NB4 (cell line): ENCODE results near the gene TRERF1.
"Not testable (repeated sequence)": the region's sequence is repeated elsewhere in the genome, so short reads cannot be mapped to it uniquely, and the experiment has no call there.

Source experiments
- DNase-seq: peaks from one replicate; pipeline ENCODE4 v3.0.0; 2010; ENCODE audit warnings: low read depth
- H3K4me3 ChIP-seq: one replicate; pipeline ENCODE4 v1.5.1; 2011; ENCODE audit warnings: mild to moderate bottlenecking, low read depth, low read length, moderate library complexity
- CTCF ChIP-seq: IDR thresholded peaks from one replicate; pipeline ENCODE4 v1.5.1; 2012; ENCODE audit warnings: low read depth, low read length
- MAX ChIP-seq: IDR thresholded peaks from 2 replicates; pipeline ENCODE4 v1.6.1; 2011; ENCODE audit warnings: low read depth, low read length
- MYC ChIP-seq: IDR thresholded peaks from 2 replicates; pipeline ENCODE4 v1.6.1; 2011; ENCODE audit warnings: low read depth, low read length
- POLR2A ChIP-seq: IDR thresholded peaks from 2 replicates; pipeline ENCODE4 v1.6.1; 2011; ENCODE audit warnings: mild to moderate bottlenecking; ENCODE audit not compliant: insufficient read length; ENCODE audit errors: extremely low read depth

The TRERF1 gene

GRCh38 chr6:42220807-42221206 lies 230.9 kb downstream of the TRERF1 start:
- H3K4me3 ChIP-seq: no peak overlapping the region
- no peak for TF ChIP-seq MAX
- TF ChIP-seq POLR2A: no peak
- no peak for TF ChIP-seq CTCF
- no peak for TF ChIP-seq MYC
- DNase-seq: no peak

DNA sequence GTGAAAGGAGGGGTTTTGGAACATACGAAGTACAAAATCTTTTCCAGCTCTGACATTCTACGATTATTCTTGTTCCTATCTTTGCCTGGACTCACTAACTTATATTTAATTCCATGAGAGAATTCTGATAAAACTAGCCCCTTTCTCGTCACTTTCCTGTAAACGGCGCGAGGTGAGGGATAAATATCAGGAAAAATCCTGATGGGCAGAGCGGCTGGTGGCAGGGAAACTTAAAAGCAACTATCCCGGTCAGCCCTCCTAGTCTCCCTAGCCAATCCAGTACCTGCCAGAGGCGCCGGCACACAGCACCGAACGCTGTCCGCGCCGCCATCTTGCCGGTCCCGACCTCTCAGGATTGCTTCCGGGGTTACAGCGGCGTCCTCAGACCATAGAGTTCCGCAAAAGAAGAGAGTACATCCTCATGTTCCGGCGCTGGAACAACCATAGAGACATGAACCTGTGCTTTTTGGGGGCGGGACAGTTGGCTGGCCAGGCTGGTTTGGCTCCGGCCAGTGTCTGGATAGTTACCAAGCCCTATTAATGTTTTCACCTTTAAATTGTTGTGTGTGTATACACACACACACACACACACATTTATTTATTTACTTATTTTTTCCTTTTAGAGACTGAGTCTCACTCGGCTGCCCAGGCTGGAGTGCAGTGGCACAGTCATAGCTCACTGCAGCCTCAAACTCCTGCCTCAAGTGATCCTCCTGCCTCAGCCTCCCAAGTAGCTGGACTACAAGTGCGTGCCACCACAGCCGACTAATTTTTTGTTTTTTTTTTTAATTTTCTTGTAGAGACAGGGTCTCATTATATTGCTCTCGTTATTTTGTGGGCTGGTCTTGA lies 234.0 kb downstream of the TRERF1 start, which contains the start of gene MRPS10:
Gene MRPS10 (minus strand): TSS at position 343 of the 849 bp plus-strand sequence. CDS start 12 bp downstream, at position 331.
- TF ChIP-seq POLR2A (peak; percentile 69), MYC (peak; percentile 24; the same call in 1 of the 2 replicates), CTCF (no peak), MAX (peak; percentile 54; the same call in 1 of the 2 replicates)
- H3K4me3 ChIP-seq: peak within 1 kb of the TSS; percentile 97
- peak; percentile 97 for DNase-seq

GRCh38 chr6:42217157-42217518 lies 234.6 kb downstream of the TRERF1 start:
- TF ChIP-seq CTCF: no peak
- TF ChIP-seq MYC: no peak
- peak; percentile 34 for DNase-seq
- H3K4me3 ChIP-seq: peak overlapping the region; percentile 97

DNA sequence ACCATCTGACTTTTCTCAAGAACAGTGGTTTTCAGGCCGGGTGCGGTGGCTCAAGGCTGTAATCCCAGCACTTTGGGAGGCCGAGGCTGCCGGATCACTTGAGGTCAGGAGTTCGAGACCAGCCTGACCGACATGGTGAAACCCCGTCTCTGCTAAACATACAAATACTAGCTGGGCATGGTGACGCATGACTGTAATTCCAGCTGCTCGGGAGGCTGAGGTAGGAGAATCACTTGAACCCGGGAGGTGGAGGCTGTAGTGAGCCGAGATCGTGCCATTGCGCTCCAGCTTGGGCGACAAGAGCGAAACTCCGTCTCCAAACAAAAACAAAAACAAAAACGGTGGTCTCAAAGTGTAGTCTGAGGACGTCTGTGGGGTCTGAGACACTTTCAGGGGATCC lies 235.2 kb downstream of the TRERF1 start:
- H3K4me3 ChIP-seq: peak overlapping the region; percentile 97
- DNase-seq: not testable (repeated sequence)

DNA sequence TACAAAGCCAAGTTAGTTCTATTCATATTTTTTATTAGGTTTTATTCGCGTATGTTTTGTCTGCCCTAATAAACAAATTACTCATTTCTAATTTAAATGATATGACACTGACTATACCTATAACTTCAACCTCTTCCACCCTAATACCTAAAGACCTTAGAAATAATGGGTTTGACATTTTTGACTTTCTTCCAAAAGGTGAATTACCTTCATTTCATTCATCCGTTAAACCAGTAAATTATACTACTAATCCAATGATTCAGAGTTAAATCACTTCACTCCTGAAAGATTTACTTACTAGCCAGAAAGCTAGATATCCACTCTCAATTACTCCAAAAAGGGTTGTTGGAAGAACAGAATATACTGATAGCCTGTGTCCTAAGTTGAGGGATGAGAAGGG lies 239.3 kb downstream of the TRERF1 start:
- no peak for DNase-seq
- TF ChIP-seq POLR2A: no peak
- TF ChIP-seq CTCF: no peak
- TF ChIP-seq MYC: no peak
- no peak for TF ChIP-seq MAX
- H3K4me3 ChIP-seq: no peak overlapping the region

GRCh38 chr6:42211726-42212125 lies 240.0 kb downstream of the TRERF1 start:
- TF ChIP-seq POLR2A: no peak
- no peak for TF ChIP-seq CTCF
- TF ChIP-seq MYC: no peak
- TF ChIP-seq MAX: no peak
- no peak for DNase-seq
- H3K4me3 ChIP-seq: no peak overlapping the region
